Stimulated activated naive CD4-positive, alpha-beta T cell treated with Interleukin-2 at 50 U/mL for 16 hours (primary cell): ENCODE data around the gene PCDHGB7.
"Not testable (repeated sequence)": the region's sequence is repeated elsewhere in the genome, so short reads cannot be mapped to it uniquely, and the experiment has no call there.

Source experiments
- DNase-seq: peaks from one replicate; lab custom pipeline; 2025; lab: John Stamatoyannopoulos, UW

The PCDHGB7 gene

DNA sequence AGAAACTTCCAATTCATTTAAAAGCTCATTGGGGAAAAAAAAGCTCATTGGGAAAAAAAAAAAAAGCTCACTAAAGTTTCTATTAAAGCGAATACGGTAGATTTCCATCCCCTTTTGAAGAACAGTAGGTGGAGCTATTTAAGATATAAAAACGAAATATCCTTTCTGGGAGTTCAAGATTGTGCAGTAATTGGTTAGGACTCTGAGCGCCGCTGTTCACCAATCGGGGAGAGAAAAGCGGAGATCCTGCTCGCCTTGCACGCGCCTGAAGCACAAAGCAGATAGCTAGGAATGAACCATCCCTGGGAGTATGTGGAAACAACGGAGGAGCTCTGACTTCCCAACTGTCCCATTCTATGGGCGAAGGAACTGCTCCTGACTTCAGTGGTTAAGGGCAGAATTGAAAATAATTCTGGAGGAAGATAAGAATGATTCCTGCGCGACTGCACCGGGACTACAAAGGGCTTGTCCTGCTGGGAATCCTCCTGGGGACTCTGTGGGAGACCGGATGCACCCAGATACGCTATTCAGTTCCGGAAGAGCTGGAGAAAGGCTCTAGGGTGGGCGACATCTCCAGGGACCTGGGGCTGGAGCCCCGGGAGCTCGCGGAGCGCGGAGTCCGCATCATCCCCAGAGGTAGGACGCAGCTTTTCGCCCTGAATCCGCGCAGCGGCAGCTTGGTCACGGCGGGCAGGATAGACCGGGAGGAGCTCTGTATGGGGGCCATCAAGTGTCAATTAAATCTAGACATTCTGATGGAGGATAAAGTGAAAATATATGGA, 13.0 kb downstream of the PCDHGB7 start, which contains the start of gene PCDHGA12:
PCDHGA12 (plus strand) TSS at position 176 of the 782 bp plus-strand sequence; CDS start at position 429, 253 bp downstream.
- no peak for DNase-seq

GRCh38 chr5:141431286-141431685, 13.8 kb downstream of the PCDHGB7 start:
- no peak for DNase-seq

GRCh38 chr5:141432308-141432707, 14.8 kb downstream of the PCDHGB7 start:
- not testable (repeated sequence) for DNase-seq

- DNase-seq: not testable (repeated sequence)
Measured at GRCh38 chr5:141432726-141433125, 15.2 kb downstream of the PCDHGB7 start.

DNA sequence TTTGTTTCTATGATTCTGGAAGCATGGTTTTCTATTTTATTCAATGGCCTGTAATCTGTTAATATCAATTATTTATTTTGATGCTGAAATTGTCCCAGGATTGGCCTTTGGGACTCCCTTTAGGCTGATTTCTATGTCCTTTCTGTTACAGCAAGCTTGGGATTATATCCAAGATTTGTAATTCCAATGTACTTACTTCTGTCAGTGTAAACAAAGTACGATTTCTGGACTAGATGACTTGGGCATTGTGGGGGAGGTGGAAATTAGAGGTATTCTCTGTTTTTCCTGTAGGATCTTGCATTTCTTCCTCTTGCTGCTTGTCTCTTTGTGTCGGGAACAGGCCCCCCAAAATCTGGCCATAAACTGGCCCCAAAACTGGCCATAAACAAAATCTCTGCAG, 16.5 kb downstream of the PCDHGB7 start:
- DNase-seq: no peak

DNA sequence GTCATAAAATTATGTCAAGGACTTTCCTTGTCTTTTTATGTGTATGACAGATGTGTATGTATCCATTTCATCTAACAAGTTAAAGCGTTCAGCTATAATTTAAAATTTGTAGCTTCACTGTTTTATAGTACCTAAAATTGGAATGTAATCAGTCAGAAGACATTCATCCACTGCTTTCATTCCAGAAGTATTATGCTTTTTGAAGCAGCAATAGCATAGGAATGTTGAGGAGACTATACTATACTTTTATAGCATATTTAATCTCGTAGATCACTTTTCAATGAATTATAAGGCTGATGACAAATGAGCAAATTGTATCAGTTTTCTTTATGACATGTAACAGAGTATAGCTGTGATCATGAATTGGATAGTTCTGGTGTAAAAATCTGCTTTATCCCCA, 19.7 kb downstream of the PCDHGB7 start:
- DNase-seq: no peak

DNA sequence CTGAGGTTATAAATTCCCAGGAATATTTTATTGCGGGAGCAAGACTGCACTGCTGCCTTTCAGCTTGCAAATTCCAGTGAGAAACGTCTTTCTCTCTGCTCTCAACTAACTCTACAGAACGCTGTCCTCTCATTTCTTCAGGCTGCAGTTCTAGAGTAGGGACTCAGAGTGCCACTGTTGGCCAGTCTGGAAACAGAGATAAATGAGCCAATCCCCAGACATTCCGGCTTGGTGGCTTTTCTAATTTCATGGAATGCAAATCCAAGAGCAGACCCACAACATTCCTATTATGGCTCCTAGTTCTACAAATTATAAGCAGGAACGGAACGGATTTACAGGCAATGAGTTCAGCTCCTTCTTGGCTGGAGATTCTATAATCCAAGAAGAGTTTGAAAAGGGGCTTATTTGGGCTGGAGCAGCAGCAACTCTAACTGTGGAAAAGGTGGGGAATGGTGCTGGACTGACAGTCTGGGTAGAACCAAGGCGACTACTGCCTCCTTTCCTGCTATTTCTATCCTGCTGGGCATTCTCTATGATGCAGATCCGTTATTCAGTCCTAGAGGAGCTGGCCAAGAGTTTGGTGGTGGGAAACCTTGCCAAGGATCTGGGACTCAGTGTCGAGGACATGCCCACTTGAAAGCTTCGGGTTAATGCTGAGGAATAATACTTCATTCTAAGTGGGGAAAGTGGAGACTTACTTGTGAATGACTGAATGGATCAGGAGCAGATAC, 22.1 kb downstream of the PCDHGB7 start:
- DNase-seq: no peak

GRCh38 chr5:141440341-141440740, 22.9 kb downstream of the PCDHGB7 start:
- no peak for DNase-seq

GRCh38 chr5:141441571-141442170, 24.2 kb downstream of the PCDHGB7 start:
- no peak for DNase-seq

DNA sequence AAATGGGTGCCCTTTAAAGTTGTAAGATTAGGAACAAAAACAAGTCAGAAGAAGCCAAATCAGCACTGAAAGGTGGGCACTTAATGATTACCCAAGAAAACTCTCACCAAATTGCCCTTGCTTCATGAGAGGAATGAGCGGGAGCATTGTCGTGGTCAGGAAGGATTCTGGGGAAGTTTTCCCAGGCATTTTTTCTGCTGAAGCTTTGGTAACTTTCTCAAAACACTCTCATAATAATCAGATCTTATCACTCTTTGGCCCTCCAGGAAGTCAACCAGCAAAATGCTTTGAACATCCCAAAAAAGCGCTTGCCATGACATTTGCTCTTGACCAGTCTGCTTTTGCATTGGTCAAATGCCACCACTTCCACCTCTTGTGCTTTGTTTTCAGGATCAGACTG, 47.9 kb downstream of the PCDHGB7 start:
- no peak for DNase-seq
